GM18868 (cell line): ENCODE results near the gene SERPINA10.
"Not testable (repeated sequence)": the region's sequence is repeated elsewhere in the genome, so short reads cannot be mapped to it uniquely, and the experiment has no call there.

Experiments used
- ATAC-seq: cut with Tn5 transposase; IDR thresholded peaks from one replicate; pipeline ENCODE4 v1.9.1; 2021; ENCODE audit warnings: mild to moderate bottlenecking, moderate library complexity; ENCODE audit not compliant: unreplicated experiment

Gene SERPINA10

DNA sequence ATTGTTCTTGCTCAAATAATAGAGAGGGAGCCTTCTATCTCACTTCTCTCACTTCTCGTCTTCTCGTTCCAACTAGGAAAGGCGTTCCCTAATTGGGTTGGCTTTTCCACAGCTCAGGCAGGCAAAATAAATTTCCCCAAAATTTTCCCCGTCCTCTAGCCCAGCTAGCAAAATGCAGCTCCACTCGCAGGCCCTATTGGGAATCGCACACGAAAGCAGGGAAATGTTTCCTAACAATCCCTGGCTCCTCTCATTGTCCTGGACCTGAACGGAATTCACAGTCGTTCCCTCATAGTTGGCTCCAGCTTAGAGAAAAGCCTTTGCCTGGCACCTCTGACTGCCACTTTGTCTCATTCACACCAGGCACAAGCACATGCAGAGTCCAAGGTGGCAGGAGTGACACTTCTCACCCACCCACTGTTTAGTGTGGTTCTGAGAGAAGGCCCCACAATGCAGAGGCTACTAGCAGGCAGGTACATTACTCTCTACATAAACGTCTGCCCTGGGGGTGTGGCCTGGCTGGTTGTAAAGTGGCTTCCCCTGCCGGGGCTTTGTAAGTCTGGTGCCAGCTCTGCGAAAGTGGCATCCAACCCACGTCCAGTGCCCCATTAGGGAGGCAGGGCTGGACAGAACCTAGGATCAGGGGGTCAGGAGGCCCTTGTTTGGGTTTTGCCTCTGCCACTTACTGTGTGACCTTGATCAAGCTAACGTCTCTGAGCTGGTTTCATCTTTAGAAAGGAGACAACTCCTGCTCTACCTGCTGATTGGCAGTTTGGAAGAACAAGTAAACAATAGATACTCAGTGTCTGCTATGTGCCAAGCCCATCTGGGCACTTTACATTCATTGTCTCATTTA lies 4.2 kb downstream of the SERPINA10 start:
- no peak for ATAC-seq

DNA sequence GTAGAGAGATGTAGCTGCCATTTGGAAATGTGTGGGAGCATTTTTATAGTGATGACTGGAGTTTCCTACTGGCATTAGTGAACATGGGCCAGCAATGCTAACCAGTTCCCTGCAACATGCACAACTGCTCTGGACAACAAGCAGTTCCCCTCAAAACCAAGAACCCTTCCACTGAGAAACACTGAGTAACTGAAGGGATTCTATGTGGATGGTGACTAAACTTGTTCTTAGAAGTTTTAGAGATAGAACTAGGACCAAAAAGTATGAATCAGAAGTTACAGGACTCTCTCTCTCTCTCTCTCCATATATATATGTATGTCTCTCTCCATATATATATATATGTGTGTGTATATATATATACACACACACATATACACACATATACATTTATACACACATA lies 7.9 kb downstream of the SERPINA10 start:
- ATAC-seq: no peak

- no peak for ATAC-seq
Observed at GRCh38 chr14:94284221-94284620, 8.8 kb downstream of the SERPINA10 start.

DNA sequence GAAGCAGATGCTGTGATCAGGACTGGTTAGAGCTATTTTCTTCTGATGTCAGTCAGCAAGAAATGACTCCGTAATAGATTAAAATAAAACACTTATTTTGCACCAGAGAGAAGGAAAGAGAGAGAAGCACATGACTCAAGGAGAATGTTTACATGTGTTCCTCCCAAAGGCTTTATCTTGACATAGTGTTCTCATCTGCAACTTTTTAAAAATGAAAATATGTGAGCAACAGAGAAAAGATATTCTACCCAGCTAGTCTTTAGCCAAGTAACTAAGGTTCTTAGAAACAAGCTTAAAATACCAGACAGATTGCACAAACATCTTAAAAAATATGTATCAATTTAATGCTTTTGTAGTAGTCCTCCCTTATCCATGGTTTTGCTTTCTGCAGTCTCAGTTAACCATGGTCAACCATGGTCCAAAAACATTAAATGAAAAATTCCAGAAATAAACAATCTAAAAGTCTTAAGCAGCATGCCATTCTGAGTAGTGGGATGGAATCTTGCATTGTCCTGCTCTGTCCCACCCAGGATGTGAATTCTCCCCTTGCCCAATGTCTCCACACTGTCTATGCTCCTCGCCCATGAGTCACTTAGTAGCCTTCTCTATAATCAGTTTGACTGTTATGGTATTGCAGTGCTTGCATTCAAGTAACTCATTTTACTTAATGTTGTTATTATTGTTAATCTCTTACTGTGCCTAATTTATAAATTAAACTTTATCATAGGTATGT lies 9.9 kb downstream of the SERPINA10 start:
- ATAC-seq: no peak

DNA sequence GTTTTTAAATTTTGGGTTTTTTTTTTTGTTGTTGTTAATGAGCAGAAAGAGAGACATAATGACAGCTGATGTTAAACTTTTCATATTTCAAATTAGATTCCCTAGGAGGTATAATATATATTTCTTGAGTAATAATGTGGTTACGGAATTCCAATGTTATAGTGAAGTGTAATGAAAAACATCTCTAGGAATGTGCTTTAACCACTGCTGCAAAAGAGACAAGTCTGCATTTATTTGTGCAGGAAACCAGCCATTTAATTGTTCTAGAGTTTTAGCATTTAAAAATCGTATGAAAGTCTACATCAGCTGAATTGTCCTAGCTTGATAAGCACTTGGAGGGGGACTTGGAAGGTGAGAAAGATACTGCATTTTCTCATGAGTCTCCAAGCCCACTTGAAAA lies 14.3 kb downstream of the SERPINA10 start:
- ATAC-seq: no peak

DNA sequence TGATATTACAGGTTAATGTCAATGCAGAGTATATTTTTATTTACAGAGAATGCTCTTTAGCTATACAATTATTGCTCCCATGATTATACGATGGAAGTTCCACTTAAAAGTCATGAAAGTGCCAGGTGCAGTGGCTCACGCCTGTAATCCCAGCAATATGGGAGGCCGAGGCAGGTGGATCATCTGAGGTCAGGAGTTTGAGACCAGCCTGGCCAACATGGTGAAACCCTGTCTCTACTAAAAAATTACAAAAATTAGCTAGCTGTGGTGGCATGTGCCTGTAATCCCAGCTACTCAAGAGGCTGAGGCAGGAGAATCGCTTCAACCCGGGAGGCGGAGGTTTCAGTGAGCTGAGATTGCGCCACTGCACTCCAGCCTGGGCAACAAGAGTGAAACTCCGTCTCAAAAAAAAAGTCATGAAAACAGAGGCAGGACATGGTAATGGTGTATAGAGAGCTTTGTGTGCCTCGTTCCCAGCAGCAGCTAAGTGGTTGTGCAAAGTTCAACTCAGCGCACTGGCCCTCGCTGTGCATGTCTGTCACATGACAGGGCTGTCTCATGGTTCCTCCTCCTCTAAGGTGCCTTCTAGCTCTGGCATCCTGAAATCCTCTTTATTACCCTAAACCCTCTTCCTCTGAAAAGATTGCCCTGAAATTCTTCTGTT lies 16.0 kb downstream of the SERPINA10 start:
- ATAC-seq: not testable (repeated sequence)

DNA sequence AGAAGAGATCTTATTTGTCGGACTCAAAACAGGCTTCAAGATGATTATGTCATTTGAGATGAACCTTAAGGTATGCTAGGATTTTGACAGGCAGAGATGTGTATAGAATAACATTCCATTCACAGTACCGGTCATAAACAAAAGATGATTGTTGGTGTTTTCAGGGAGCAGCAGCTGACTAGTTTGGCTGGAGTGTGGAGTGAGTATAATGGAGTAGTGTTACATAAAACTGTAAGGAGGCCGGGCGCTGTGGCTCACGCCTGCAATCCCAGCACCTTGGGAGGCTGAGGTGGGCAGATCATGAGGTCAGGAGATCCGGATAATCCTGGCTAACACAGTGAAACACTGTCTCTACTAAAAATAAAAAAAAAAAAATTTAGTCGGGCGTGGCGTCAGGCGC lies 23.9 kb downstream of the SERPINA10 start:
- ATAC-seq: no peak

DNA sequence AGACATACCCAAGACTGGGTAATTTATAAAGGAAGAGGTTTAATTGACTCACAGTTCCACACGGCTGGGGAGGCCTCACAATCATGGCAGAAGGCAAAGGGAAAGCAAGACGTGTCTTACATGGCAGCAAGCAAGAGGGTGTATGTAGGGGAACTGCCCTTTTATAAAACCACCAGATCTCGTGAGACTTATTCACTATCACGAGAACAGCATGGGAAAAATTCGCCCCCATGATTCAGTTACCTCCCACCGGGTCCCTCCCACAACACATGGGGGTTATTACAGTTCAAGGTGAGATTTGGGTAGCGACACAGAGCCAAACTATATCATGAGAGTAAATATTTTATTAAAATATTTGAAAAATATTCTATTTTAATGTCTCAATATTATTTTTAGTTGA lies 24.5 kb downstream of the SERPINA10 start:
- not testable (repeated sequence) for ATAC-seq

DNA sequence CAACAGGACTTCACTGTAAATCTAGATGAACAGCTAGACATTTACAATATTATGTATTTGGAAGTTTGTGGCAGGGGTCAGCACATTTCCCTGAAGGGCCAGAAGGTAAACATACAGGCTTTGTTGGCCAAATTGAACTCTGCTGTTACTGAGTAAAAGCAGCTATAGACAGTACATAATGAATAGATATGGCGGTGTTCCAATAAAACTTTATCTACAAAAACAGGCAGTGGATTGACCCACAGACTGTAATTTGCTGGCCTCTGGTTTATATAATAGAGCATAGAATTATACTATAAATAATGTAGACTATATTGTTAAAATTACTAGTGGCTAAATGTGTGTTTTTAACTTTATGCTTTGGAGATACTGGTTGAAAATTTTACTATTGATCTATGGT lies 25.7 kb downstream of the SERPINA10 start:
- ATAC-seq: no peak

GRCh38 chr14:94264195-94264594 lies 28.9 kb downstream of the SERPINA10 start:
- not testable (repeated sequence) for ATAC-seq

- ATAC-seq: no peak
Observed at GRCh38 chr14:94244182-94244581, 48.9 kb downstream of the SERPINA10 start.

GRCh38 chr14:94239406-94239805 lies 53.7 kb downstream of the SERPINA10 start:
- ATAC-seq: no peak

DNA sequence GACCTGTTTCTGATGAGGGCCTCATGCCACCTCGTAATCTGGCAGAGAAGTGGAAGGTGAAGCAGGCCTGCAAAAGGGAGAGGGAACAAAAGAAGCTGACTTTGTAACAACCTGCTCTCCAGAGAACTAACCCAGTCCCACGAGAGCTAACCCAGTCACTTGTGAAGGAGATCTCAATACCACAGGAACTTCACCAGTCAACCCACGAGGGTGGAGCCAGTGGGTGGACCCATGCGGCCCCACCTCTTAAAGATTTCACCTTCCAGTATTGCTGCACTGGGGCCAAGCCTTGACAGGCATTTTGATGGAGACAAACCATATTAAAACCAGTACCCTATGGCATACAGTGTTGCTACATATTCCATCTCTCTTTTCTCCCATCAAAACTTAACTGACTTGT lies 55.1 kb downstream of the SERPINA10 start:
- no peak for ATAC-seq

DNA sequence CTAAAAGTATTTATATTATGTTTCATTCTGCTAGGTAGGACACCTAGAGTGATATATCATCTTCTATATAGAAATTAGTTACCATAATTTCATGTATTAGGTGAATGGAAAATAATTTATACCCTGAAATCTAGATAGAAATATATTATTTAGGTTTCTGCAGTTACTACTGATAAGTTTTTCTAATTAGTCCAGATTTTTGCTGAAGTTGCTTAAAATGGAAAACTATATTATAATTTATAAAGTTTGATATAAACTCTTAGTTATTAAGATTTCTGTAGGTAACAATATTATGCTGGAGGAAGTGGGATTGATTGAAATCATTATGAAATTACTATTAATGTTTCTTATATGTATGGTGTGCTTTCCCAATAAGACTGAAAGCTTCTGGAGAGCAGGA lies 56.0 kb downstream of the SERPINA10 start:
- no peak for ATAC-seq
